Spleen (tissue), 7 donors: ENCODE results near the gene DCD.

Experiments
- CTCF ChIP-seq, 11 experiments: fragments of 200-600 bp in 7 of 11; fragments of 450-650 bp in 4 of 11; sonication (generic) in 4 of 11; IDR thresholded peaks in 8 of 11; conservative IDR thresholded peaks in 3 of 11; 1 replicate in 7 of 11; 2 replicates in 4 of 11; pipeline versions ENCODE4 v1.4.0 to v1.8.0; 2016 to 2021; ENCODE audit warnings: antibody characterized with exemption in 11 of 11, inconsistent platforms in 4 of 11, mild to moderate bottlenecking in 1 of 11
- POLR2A ChIP-seq, 3 donors: fragments of 450-650 bp; IDR thresholded peaks; one replicate each; pipeline ENCODE4 v1.5.1; 2017; ENCODE audit warnings: antibody characterized with exemption in 3 of 3, mild to moderate bottlenecking in 1 of 3
- donor health status: DM: no; HTN: no; CAD: no; lungs with moderate emphysema.
- donor health status: DM: no; HTN: no; CAD: no.
- donor health status: DM: no; HTN: no; CAD: no.

- no peak for TF ChIP-seq CTCF (IDR thresholded peaks at IDR 0.05 in 8 of 11, conservative IDR thresholded peaks at IDR 0.05 in 3 of 11)
- TF ChIP-seq POLR2A (IDR thresholded peaks at IDR 0.05): no peak
These were observed 49.2 kb downstream of the DCD start for GRCh38 chr12:54598970-54599369.
